GM19463 (cell line): Measurements from ENCODE around the gene KPNB1.

Experiments
- ATAC-seq: cut with Tn5 transposase; IDR thresholded peaks from one replicate; pipeline ENCODE4 v1.9.1; 2021; ENCODE audit warnings: mild to moderate bottlenecking, moderate library complexity; ENCODE audit not compliant: unreplicated experiment

Gene KPNB1

DNA sequence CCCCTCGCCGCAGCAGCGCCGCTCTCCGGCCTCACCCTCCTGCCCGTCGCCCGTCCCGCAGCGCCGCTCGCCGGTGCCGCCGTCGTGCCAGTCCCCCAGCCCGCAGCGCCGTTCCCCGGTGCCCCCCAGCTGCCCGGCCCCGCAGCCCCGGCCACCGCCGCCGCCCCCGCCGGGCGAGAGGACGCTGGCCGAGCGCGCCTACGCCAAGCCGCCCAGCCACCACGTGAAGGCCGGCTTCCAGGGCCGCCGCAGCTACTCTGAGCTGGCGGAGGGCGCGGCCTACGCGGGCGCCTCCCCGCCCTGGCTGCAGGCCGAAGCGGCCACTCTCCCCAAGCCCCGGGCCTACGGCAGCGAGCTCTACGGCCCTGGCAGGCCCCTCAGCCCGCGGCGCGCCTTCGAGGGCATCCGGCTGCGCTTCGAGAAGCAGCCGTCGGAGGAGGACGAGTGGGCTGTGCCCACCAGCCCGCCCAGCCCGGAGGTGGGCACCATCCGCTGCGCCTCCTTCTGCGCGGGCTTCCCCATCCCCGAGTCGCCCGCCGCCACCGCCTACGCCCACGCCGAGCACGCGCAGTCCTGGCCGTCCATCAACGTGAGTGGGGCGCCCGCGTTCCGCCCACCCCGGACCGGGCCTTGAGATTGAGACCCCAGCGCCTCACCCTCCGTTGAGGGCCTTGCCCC is 59.3 kb downstream of the KPNB1 start:
- no peak for ATAC-seq

DNA sequence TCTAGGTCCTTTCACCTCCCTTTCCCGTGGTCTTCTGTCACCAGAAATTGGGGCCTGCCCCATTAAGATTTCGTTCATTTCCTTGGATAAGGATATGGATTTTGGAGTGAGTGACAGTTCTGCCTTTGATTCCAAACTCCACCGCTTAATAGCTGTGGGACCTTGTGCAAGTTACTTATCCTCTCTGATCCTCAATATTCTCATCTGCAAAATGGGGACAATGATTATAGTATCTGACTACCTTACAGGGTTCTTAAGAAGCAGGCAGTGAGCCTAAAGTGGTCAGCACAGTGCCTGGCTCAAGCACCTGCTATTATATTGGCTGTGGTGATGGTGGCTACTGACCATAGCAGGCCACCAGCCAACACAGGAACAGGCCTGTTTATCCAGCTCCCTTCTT is 59.9 kb downstream of the KPNB1 start:
- no peak for ATAC-seq

DNA sequence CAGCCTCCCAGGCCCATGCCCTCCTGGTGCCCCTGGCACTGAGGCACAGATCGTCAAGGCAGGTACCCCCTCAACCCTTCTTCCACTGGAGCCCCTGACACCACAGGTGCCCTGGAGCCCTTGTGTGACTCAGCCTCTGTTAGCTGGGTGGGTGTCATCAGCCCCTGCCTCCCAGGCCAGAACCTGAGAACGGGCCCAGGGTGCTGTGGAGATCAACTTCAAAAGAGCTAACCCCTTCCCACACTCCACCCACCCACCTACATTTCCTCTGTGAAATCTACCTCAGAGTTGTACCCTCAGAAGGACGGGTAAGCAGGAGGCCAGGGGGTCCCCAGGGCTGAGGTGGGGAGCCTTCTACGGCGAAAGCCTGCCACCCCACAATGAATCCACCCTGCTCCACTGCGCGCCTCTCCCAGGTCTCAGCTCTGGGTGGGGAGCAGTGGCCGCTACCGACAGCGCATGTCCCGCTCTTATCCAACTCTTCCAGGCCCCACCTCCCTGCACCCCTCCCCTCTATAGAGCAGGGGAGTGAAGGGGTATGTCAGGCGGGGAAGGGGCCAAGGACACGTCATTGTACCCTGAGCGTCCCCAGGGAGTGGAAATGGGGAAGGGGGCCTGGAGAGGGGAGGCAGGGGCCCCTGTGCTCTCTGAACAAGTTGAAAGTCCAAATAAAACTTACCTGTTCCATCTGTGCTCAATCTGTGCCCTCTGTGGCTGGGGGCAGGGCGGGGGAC is 61.8 kb downstream of the KPNB1 start:
- ATAC-seq: no peak

DNA sequence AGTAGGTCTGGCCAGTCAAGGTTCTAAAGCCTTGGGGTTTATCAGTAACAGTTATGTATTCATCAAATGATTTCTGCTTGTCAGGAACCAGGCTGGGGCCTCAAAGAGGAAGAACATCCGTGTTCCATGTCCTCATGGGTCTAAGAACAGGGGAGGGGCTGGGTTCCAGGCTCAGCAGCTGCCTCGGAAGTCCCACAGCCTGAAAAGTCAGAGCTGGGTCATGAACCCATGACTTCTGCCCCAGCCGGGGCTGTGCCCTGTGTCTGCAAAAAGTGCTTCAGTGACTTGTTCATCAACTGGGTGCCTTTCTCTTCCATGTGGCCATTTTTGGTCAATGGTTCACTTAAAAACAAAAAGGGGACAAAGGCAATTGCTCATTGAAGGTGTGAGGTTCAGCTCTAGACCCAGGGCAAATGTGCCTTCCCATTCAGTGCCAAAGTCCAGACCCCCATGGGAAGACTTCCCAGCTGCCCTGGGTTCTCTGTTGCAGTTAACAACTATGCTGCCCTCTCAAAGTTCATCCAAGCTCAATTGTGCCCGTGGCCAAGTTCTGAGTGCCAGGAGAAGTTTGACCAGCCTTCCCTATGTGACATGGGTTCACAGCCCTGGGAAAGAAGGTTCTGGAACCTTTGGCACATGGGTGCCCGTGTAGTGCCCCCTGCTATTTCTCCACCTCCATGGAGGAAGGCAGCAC is 62.8 kb downstream of the KPNB1 start:
- no peak for ATAC-seq

DNA sequence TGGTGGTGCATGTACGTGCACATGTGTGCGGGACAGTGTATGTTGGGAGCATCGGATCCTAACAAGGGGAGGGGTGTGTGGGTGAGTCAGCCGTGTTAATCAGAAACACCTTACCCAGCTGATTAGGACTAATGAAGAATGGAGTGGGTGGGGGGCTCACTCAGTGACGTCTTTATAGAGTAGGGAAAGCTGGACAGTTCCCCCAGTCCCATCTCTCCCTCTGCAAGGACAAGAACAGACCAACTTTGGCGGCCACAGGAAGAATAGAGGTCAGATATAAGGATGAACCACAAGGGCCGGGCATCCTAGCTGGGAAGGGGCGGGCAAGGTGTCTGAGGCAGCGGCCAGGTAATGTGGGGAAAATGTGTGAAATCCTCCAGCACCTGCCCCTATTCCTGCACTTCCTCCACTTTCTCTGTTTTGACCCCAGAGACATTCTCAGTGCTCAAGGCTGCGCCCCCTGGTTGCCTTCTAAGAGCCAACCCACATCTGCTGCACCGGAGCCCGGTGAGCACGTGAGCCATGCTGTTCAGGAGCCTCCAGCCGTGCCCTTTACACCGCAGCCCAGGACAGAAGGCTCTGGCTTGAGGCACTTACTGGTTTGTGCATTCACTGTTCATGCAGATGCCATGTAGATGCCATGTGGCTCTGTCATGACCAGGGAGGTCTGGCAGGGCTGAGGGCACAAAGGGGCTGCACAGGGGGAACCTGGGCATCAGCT is 64.4 kb downstream of the KPNB1 start:
- no peak for ATAC-seq

DNA sequence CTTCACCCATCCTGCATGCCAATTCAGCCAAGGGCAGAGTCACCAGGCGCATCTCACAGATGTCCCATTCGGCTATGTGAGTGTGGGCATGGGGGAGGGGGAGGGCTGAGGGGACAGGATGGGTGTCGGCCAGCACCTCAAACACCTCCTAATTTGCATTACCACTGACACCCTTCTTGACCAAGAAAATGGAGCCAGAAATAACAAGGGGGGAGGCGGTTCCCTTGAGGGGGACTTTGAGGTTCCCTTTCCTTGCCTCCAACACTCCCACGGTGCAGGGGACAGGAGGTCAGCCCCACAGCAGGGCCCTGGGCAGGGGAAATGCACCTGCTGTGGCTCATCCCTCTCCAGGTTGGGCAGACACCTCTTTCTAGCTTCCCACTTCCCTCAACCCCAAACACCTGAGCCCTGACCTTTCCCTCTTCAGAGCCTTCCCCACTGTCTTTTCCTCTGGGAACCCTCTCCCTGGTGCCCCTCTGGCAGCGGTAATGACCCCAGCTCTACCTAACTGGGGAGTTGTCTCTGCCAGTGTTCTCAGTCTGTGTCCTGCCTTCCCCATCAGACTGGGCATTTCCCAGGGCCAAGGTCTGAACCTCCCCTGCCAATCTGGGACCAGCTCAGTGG is 65.2 kb downstream of the KPNB1 start:
- no peak for ATAC-seq

DNA sequence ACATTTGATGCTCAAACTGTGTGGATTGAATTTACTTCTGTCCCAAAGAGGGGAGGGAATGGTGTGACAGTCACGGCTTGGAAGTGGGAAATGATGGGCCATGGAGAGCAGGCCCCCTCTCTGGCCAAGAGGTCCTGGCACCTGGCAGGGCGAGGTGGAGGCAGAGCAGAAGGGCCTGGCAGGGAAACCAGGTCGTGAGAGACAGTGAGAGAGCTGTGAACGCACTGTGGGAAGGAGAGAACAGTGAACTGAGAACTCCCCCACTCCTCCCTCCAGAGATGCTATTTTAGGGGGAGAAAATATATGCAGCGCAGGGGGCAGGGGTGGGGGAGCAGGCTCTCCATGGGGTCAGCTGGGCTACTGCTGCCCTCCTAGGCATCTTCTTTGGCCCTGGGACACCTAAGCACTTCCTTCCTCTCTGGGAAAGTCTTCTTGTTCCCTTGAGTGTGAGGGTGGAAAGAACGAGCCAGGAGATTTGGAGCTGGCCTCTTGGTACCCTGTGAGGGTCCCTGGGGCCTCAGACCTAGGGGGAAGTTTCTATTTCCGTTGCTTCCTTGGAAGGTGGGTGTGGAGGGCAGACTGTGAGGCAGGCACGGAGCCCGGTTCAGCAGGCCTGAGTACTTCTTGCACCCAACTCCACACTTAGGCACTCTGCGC is 66.1 kb downstream of the KPNB1 start:
- no peak for ATAC-seq

DNA sequence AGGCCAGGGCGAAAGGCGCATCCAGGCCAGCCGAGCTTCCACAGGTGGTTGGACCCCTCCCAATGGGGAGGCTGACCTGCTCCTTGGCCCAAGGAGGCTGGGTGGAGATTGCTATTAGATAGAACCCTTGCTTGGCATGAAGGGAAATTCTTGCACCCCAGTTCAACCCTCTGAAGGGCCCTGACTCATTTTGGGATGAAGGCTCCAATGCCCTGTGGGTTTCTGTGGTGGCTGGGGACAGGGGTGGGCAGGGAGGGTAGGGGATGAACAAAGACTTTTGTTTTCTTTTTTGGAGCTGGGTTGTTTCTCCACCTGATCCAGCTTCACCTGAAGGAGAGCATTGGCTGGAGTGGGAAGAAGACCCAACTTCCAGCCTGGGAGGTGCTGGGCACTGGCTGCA is 66.7 kb downstream of the KPNB1 start:
- ATAC-seq: no peak

DNA sequence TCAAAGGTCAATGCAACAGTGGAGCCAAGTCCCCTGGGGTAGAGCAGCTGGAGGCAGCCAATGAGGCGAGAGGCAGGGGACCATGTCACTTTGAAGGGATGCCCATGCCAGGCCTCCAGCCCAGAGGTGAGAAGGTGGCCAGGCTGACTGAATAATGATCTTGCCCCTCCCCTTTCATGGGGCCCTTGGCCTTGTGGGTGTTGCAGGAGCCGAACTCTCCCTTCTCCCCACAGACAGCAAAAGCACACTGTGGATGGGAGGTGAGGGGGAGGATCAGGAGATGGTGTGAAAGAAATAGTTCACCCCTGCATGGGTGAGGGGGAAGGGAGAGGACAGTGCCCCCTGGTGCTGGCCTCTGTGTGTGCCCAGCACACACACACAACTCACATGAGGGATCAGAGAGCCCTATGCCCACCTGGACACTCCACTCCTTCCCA is 67.6 kb downstream of the KPNB1 start:
- no peak for ATAC-seq

DNA sequence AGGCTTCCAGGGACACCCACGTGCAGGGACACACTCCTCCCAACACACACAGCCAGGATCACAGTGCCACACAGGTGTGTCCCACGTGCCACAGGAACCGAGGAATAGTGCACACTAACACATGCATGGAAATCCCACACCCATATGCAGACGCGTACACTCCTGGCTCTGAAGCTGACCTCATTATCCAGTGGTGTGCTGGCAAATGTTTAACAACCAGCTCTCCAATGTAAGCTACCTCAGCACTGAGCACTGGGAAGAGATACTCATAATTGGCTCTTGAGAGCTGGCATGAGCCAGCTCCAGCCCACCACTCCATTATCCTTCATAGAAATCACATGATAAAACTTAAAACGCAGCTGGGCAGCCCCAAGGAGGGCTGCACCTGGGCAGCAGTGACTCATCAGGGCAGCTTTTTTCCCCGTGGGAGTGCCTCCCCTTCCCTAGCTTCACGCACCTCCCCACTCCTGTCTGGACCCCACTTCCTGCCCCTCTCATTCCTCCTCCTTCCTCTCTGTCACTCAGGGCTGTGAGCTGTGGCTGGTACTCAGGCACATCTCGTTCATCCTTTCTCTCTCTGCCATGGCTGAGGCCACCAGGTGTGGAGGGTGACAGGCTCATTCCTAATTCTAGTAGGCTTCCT is 68.4 kb downstream of the KPNB1 start:
- ATAC-seq: no peak

DNA sequence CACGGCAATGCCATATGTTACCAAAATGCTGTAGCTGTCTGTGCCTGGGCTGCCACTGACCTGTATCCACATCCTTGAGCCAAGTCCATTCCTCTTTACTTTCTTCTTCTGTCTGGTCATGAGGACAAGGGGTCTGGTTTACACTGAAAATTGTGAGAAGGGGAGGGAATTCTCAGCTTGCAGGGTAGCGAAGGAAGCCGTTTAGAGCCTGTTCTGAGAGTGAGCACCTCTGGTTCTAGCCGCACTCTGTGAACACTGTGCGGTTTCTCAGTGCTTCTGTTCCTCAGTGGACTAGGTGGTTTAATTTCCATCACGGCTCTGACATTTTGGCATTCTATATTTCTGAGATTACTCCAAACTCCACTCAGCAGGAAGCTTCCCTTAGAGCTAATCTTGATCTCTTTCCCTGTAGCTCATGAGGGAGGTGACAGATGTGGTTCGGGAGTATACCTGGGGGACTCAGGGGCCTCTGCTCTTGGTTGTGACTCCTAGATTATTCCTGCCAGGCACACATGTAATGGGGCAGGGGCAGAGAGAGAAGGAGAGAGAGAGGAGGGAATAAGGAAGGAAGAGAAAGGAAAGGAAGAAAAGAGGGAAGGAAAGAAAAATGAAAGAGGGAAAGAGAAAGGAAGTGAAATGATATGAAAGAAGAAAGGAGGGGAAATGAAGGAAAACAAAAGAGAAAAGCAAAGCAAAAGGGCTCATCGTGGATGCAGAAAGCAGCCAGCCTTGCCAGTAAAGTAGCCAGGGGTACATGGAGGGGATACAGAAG is 69.1 kb downstream of the KPNB1 start:
- ATAC-seq: no peak

DNA sequence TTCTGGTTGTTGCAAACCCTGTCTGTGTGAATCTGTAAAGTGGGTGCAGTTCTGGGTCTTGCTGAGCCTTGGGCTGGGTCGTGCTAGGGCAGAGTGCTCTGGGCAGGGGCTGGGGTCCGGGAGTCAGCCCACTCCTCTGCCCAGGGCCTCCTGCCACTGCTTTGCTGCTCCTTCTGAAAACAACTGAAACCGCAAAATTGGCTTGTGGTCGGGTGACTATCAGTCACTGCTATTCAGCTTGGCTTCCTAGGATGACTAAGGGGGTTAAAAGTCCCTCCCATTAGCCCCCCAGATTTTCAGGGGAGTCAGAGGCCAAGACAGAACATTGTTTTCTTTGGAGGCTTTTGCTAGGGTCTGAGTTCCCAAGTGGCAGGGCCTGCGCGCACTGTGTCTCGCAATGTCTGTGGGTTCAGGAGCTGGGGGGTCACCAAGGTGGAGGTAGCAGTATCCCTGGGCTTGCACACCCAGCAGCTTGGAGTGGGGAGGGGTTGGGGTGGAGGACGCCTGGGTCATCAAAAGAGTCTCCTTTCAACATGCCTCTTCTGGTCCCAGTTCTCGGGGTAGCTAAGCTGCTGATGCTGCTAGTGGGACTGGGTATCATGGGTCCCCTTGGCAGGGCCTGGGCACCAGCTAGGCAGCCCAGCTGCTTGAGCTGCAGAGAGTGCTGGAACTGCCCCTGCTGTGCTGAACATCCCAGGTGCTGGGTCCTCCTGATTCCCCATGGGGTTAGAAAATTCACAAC is 69.9 kb downstream of the KPNB1 start:
- ATAC-seq: no peak

DNA sequence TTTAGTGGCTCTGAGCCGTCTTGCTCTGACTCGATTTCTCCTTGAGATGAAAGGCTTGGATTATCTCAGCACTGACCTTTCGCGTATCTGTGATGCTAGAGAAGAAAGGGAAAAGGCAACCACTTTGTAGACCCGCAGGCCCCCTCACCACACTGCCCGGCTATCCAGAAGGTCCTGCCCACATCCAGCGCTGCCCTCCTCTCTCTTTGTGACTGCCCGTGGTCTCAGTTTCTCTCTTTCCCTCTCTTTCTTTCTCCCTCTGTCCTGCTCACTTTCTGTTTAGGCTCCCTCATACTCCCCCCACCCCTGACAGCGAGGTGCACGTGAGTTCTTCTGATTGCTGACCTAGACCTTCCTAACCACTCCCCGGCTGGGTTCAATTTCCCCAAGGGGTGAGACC is 70.5 kb downstream of the KPNB1 start:
- no peak for ATAC-seq

DNA sequence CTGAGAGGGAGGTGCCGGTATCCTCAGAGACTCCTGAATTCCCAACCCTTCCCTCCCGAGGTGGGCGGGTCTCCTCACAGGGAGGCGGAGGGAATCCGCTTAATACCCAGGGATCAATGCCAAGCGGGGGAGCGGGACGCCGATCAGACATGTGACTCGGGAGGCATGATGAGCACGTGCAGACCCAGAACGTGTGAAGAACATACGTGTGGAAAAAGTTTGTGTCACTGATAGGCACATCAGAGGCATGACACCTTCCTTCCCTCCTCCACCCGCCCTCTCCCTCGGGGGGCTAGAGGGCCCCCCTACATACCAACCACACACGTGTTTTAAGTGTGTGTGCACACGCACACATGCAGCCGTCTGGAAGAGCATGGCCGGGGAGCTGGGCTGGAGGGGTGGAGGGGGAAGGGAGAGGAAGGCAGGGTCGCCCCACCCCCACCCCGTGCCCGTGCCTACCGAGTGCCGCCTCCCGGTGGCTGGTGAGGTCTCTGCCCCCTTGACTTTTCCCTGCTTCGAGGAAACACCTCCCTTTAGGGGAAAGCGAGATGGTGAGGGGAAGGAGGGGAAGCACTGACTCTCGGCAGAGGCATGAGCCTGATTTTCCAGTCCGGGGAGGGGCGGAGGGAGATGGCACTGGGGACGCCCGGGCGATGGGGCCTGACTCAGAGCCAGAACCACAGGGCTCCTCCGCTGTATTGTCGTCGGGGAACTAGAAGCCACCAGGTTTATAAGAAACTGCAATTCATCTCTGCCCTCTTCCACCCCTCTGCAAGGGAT is 71.2 kb downstream of the KPNB1 start:
- ATAC-seq: peak; percentile 56

DNA sequence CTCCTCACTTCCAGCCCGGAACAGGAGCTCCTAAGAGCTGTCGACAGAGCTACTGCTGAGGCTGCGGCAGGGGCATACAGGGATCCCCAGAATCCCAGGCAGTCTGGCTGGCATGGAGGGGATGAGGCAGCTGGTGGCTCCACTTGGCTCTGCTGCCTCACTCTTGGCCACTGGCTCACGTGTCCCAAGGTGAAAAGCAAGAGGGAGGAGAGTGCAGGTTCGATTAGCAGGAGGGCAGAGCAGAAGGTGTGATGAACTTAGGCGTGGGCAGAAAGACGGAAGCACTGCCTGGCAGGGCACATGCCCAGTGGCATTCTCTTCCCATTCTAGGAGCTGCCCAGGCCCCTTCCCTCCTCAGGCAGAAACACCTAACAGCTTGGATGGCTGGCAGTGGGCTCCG is 72.0 kb downstream of the KPNB1 start:
- no peak for ATAC-seq

DNA sequence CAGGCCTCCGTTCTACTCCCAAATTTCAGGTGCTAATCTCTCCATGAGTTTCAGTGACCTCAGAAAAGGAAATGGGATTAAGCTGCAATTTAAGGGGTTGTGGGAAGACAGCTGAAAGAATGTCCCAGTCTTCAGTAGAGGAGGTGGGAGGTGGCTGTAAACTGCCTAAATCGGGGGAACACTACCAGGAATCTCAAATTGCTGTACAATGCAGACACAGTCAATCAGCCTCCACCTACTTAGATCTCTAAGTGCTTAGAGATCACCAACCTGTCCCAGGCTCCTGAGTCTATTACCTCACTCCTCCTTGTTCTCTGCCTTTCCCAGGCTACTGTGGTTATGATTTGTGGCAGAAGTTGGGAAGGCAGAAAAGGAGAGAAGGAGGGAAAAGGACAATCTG is 75.0 kb downstream of the KPNB1 start:
- no peak for ATAC-seq

DNA sequence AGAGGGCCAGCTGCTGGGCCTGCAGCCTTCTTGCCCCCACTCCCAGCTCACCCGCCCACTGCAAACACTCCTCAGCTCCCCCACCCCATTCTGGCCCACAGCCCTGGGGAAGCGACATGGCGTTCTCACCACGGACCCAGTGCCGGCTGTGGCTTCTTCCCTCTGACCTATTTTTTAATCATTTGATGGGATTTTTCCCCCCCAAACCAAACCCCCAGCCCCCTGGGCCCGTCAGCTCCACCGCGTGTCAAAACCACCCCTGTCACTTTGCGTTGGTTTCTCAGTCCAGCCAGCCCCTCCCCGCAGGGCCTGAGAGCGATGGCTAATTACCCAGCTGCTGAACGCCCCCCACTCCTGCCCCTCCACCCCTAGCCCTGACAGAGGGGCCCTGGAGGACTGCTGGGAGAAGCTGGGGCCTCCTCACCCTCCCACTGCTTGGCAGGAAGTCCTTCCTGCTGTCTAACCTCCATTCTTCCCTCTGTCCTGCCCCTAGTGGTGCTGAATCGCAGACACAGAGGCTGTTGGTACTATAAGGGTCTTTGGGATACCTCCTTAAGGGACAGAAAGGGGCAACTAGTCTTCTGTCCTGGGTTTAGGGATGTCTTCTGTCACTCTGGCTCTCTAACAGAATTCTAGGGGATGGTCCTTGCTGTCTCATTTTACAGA is 75.9 kb downstream of the KPNB1 start:
- ATAC-seq: no peak
